ENCODE data around the gene KCTD6. TPM values are rescaled to one million over a fixed set of nuclear protein-coding genes. Genes with fewer than 3 reads are reported as not detected.
A peak's percentile ranks its signal among the peaks of the same experiment; 100 is the strongest.

KCTD6 gene
- total RNA-seq, 1 donor from 2014 or later: 39.6 TPM

GRCh38 chr3:58484722-58485069 is 7.2 kb upstream of the KCTD6 start:
- H3K27me3 Mint-ChIP-seq (ENCODE audit: insufficient read depth, low read depth): peaks cover 11% of the 10 kb centered on the region
- DNase-seq (ENCODE audit: low spot score): no peak
- Histone ChIP-seq H2AFZ (replicated peaks) (peak overlapping the region; percentile 95), H3F3A (ENCODE audit: low read depth) (no peaks in the 10 kb centered on the region), H3K79me2 (ENCODE audit: low read depth) (no peaks in the 10 kb centered on the region), H3K4me3 (no peak overlapping the region), H3K36me3 (no peaks in the 10 kb centered on the region), H3K4me2 (no peak overlapping the region), H3K27me3 (no peaks in the 10 kb centered on the region), H3K4me1 (peaks cover 8% of the 10 kb centered on the region), H3K9ac (no peak overlapping the region), H4K20me1 (ENCODE audit: low read depth) (no peaks in the 10 kb centered on the region), H3K27ac (no peak overlapping the region), H3K9me3 (ENCODE audit: low read depth) (no peaks in the 10 kb centered on the region)
- peaks cover 24% of the 10 kb centered on the region for H3K4me1 Mint-ChIP-seq
- TF ChIP-seq CTCF (IDR thresholded peaks at IDR 0.05): no peak
- TF ChIP-seq EZH2phosphoT487 (IDR thresholded peaks at IDR 0.05): no peak
- no peak for TF ChIP-seq EZH2 (IDR thresholded peaks at IDR 0.05)
- peaks cover 15% of the 10 kb centered on the region for H3K9me3 Mint-ChIP-seq
- no peaks in the 10 kb centered on the region for H3K36me3 Mint-ChIP-seq
- no peak overlapping the region for H3K4me3 Mint-ChIP-seq
- peak overlapping the region; percentile 66 for H3K27ac Mint-ChIP-seq

GRCh38 chr3:58485801-58486435 is 6.0 kb upstream of the KCTD6 start:
- Histone ChIP-seq H3K36me3 (no peaks in the 10 kb centered on the region), H3F3A (ENCODE audit: low read depth) (no peaks in the 10 kb centered on the region)
- no peak overlapping the region for H3K4me3 Mint-ChIP-seq

GRCh38 chr3:58487140-58487886 is 4.6 kb upstream of the KCTD6 start:
- Histone ChIP-seq H3K4me1 (peaks cover 8% of the 10 kb centered on the region), H3K4me3 (no peak overlapping the region), H4K20me1 (ENCODE audit: low read depth) (no peaks in the 10 kb centered on the region), H3F3A (ENCODE audit: low read depth) (no peaks in the 10 kb centered on the region), H3K9ac (no peak overlapping the region), H3K27me3 (no peaks in the 10 kb centered on the region), H3K27ac (no peak overlapping the region), H3K36me3 (no peaks in the 10 kb centered on the region), H3K79me2 (ENCODE audit: low read depth) (peaks cover 2% of the 10 kb centered on the region), H3K9me3 (ENCODE audit: low read depth) (no peaks in the 10 kb centered on the region), H3K4me2 (no peak overlapping the region), H2AFZ (replicated peaks) (no peak overlapping the region)
- Mint-ChIP-seq H3K27me3 (ENCODE audit: insufficient read depth, low read depth) (peaks cover 11% of the 10 kb centered on the region), H3K4me3 (no peak overlapping the region), H3K27ac (peak overlapping the region; percentile 22), H3K4me1 (peaks cover 27% of the 10 kb centered on the region), H3K9me3 (peaks cover 3% of the 10 kb centered on the region), H3K36me3 (no peaks in the 10 kb centered on the region)
- DNase-seq (ENCODE audit: low spot score): no peak
- TF ChIP-seq CTCF (IDR thresholded peaks at IDR 0.05): no peak
- TF ChIP-seq EZH2 (IDR thresholded peaks at IDR 0.05): no peak
- TF ChIP-seq EZH2phosphoT487 (IDR thresholded peaks at IDR 0.05): no peak

More at GRCh38 chr3:58485801-58486435, 6.0 kb upstream of the KCTD6 start:
- Histone ChIP-seq H2AFZ (replicated peaks) (no peak overlapping the region), H3K79me2 (ENCODE audit: low read depth) (no peaks in the 10 kb centered on the region), H3K4me2 (no peak overlapping the region), H3K4me3 (no peak overlapping the region), H3K9ac (no peak overlapping the region), H3K27me3 (no peaks in the 10 kb centered on the region), H3K9me3 (ENCODE audit: low read depth) (no peaks in the 10 kb centered on the region), H4K20me1 (ENCODE audit: low read depth) (no peaks in the 10 kb centered on the region), H3K4me1 (peaks cover 8% of the 10 kb centered on the region), H3K27ac (no peak overlapping the region)
- Mint-ChIP-seq H3K27ac (no peak overlapping the region), H3K4me1 (peaks cover 24% of the 10 kb centered on the region), H3K27me3 (ENCODE audit: insufficient read depth, low read depth) (peaks cover 11% of the 10 kb centered on the region), H3K9me3 (peaks cover 8% of the 10 kb centered on the region), H3K36me3 (no peaks in the 10 kb centered on the region)
- TF ChIP-seq EZH2 (IDR thresholded peaks at IDR 0.05): no peak
- TF ChIP-seq CTCF (IDR thresholded peaks at IDR 0.05): no peak
- no peak for TF ChIP-seq EZH2phosphoT487 (IDR thresholded peaks at IDR 0.05)
- no peak for DNase-seq (ENCODE audit: low spot score)

Data from neural progenitor cell (in vitro differentiated cells).